ENCODE results near the gene HLF.

DNA sequence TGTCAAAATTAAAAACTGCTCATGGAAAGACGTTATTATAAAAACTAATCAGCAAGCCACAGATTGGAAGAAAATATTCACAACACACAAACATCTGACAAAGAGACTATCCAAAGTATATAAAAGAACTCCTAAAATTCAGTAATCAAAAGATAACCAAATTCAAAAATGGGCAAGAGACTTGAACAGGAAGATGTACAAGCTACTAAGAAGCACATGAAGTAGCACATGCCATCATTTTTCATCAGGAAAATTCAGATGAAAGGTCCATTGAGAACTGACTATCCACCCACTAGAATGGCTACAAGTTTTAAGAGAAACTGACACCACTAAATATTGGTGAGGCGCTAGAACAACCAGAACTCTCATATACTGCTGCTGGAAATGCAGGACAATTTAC is 3.4 kb upstream of the HLF start:
- TF ChIP-seq, protein P1, sequence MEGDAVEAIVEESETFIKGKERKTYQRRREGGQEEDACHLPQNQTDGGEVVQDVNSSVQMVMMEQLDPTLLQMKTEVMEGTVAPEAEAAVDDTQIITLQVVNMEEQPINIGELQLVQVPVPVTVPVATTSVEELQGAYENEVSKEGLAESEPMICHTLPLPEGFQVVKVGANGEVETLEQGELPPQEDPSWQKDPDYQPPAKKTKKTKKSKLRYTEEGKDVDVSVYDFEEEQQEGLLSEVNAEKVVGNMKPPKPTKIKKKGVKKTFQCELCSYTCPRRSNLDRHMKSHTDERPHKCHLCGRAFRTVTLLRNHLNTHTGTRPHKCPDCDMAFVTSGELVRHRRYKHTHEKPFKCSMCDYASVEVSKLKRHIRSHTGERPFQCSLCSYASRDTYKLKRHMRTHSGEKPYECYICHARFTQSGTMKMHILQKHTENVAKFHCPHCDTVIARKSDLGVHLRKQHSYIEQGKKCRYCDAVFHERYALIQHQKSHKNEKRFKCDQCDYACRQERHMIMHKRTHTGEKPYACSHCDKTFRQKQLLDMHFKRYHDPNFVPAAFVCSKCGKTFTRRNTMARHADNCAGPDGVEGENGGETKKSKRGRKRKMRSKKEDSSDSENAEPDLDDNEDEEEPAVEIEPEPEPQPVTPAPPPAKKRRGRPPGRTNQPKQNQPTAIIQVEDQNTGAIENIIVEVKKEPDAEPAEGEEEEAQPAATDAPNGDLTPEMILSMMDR (conservative IDR thresholded peaks at IDR 0.05; ENCODE audit: low read depth, low read length): no peak
- no peak for TF ChIP-seq EZH2 (IDR thresholded peaks at IDR 0.05; ENCODE audit: borderline replicate concordance, low read depth, low read length, poor library complexity, severe bottlenecking)

Measured in A673 (cell line).